Fibroblast of skin of right biceps (primary cell): Measurements from ENCODE around the gene CGREF1.
"Not testable (repeated sequence)": the region's sequence is repeated elsewhere in the genome, so short reads cannot be mapped to it uniquely, and the experiment has no call there.

Experiments used
- DNase-seq: peaks from one replicate; pipeline ENCODE4 v3.0.0-alpha.2; 2013

The CGREF1 gene

DNA sequence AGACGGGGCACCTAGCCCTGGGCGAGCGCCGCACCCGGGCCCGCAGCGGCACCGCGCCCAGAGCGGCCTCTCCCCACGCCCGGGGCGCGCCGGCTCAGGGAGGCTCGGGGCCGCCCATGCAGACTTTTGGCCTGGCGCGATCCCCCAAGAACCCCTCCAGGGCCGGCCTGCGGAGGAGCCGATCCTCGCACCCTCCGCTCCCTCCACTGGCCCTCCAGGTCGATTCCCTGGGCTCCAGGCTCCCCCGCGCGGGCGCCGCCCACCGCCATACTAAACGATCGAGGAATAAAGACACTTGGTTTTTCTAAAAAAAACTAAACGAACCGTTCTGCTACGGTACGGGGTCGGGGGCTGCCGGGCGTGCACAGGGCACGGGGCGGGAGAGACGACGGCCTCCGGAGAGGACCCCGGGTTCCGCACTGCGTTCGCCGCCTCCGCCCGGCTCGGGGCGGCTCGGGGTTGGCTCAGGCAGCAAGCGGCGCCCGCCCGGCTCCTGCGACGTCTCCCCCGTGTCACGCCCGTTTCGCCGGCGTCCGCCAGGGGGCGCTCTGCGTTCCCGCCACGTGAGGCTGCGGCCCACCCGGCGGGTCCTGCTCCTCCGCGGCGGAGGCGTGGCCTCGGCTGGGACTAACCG lies 32.7 kb downstream of the CGREF1 start:
- peak; percentile 91 for DNase-seq

DNA sequence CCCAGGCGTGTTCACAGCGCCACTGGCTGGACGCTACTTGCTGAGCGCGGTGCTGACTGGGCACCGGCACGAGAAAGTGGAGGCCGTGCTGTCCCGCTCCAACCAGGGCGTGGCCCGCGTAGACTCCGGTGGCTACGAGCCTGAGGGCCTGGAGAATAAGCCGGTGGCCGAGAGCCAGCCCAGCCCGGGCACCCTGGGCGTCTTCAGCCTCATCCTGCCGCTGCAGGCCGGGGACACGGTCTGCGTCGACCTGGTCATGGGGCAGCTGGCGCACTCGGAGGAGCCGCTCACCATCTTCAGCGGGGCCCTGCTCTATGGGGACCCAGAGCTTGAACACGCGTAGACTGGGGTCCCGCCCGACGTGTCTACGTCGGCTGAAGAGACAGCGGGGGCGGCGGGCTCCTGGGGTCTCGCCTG lies 33.2 kb downstream of the CGREF1 start:
- peak; percentile 65 for DNase-seq

DNA sequence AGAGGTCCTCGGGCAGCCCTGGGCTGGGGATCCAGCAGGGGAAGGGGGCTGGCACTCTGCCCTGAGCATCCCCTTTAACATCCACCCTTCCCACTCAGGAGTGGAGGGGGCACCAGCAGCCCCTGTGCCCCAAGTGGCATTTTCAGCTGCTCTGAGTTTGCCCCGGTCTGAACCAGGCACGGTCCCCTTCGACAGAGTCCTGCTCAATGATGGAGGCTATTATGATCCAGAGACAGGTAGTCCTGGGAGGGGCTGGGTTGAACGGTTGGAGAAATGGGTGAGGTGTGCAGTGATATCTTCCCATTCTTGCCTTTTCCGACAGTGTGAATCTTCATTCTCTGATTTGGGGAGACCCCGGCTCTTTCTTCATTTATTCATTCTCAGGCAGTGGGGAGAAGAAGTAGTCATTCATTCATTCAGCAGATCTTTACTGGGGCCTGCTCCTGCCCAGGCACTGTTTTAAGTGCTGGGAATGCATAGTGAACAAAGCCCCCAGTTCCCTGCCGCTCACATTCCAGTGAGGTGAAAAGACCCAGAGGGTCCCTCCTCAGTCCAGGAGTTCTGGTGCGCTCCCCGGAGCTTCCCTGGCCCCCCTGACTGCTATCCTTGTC lies 33.8 kb downstream of the CGREF1 start:
- DNase-seq: no peak

DNA sequence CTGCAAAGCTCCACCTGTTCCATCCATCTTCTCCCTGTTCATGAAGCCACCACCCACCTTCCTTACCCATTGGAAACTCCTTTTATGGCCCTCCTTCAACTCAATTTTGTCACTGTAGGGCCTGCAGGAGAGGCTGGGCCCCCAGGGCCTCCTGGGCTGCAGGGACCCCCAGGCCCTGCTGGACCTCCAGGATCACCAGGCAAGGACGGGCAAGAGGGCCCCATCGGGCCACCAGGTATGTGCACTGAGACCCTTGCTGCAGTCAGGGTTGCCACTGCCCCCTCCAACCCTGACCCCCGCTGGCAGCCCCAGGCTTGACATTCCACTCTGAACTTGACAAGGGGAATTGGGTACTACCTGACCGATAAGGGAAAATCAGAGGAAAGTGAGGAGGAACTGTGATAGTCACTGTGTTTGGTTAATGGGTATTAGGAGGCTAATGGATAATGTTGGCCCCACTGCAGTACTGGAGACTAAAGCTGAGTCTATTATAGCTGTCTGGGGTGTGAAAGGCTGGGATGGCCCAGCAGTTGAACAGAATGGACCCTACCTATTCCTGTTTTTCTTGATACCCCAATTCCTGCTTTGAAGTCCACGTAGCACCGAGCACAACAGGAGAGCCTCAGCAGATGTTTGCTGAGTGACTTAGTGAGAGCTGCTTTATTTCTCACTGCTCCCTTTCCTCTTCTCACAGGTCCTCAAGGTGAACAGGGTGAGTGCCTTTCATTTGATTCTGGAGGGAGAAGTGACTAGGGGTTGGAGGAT lies 34.4 kb downstream of the CGREF1 start:
- DNase-seq: no peak

DNA sequence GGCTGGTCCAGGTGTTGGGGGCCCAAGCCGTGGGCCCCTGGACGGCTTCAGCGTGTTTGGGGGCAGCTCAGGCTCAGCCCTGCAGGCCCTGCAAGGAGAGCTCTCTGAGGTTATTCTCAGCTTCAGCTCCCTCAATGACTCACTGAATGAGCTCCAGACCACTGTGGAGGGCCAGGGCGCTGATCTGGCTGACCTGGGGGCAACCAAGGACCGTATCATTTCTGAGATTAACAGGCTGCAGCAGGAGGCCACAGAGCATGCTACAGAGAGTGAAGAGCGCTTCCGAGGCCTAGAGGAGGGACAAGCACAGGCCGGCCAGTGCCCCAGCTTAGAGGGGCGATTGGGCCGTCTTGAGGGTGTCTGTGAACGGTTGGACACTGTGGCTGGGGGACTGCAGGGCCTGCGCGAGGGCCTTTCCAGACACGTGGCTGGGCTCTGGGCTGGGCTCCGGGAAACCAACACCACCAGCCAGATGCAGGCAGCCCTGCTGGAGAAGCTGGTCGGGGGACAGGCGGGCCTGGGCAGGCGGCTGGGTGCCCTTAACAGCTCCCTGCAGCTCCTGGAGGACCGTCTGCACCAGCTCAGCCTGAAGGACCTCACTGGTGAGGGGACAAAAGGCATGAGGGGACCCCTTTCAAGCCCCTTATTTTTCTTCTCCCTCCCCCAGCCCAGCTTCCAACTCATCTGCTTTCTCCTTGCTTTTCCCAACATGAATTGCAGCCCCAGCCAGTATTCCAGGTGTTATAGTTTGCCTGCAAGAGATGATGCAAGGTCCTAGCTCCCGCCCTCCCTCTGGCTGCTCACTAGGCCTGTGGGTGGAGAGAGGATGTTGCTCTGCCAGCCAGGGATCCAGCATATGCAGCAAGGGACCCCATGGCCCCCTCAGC lies 35.3 kb downstream of the CGREF1 start:
- no peak for DNase-seq

DNA sequence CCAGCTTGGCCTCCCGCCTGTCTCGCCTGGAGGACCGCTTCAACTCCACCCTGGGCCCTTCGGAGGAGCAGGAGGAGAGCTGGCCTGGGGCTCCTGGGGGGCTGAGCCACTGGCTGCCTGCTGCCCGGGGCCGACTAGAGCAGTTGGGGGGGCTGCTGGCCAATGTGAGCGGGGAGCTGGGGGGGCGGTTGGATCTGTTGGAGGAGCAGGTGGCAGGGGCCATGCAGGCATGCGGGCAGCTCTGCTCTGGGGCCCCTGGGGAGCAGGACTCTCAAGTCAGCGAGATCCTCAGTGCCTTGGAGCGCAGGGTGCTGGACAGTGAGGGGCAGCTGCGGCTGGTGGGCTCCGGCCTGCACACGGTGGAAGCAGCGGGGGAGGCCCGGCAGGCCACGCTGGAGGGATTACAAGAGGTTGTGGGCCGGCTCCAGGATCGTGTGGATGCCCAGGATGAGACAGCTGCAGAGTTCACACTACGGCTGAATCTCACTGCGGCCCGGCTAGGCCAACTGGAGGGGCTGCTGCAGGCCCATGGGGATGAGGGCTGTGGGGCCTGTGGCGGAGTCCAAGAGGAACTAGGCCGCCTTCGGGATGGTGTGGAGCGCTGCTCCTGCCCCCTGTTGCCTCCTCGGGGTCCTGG lies 36.0 kb downstream of the CGREF1 start:
- DNase-seq: no peak

DNA sequence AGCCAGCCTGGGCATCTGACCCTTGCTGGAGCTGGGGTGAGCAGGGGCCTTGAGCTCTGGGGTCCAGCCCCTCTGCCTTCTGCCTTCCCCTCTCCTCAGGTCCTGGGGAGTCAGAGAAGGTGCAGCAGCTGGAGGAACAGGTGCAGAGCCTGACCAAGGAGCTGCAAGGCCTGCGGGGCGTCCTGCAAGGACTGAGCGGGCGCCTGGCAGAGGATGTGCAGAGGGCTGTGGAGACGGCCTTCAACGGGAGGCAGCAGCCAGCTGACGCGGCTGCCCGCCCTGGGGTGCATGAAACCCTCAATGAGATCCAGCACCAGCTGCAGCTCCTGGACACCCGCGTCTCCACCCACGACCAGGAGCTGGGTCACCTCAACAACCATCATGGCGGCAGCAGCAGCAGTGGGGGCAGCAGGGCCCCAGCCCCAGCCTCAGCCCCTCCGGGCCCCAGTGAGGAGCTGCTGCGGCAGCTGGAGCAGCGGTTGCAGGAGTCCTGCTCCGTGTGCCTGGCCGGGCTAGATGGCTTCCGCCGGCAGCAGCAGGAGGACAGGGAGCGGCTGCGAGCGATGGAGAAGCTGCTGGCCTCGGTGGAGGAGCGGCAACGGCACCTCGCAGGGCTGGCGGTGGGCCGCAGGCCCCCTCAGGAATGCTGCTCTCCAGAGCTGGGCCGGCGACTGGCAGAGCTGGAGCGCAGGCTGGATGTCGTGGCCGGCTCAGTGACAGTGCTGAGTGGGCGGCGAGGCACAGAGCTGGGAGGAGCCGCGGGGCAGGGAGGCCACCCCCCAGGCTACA lies 36.8 kb downstream of the CGREF1 start:
- DNase-seq: no peak

DNA sequence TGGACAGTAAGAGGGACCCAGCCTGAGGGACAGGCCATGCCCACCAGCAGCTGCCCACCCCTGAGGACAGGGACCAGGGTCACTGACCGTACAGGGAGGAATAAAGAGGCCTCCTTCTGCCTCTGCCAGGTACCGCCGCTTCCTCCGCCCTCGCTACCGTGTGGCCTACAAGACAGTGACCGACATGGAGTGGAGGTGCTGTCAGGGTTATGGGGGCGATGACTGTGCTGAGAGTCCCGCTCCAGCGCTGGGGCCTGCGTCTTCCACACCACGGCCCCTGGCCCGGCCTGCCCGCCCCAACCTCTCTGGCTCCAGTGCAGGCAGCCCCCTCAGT lies 38.4 kb downstream of the CGREF1 start:
- no peak for DNase-seq

DNA sequence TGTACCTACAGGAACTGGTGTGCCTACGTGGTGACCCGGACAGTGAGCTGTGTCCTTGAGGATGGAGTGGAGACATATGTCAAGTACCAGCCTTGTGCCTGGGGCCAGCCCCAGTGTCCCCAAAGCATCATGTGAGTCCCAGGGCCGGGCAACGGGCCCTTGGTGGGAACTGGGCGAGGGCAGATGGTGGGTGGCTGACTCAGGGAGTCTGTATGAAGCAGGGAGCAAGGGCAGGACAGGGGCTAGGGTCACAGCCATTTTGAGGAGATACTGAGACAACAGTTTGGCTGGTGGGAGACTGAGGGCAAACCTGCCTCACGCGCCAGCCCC lies 38.8 kb downstream of the CGREF1 start:
- DNase-seq: no peak

DNA sequence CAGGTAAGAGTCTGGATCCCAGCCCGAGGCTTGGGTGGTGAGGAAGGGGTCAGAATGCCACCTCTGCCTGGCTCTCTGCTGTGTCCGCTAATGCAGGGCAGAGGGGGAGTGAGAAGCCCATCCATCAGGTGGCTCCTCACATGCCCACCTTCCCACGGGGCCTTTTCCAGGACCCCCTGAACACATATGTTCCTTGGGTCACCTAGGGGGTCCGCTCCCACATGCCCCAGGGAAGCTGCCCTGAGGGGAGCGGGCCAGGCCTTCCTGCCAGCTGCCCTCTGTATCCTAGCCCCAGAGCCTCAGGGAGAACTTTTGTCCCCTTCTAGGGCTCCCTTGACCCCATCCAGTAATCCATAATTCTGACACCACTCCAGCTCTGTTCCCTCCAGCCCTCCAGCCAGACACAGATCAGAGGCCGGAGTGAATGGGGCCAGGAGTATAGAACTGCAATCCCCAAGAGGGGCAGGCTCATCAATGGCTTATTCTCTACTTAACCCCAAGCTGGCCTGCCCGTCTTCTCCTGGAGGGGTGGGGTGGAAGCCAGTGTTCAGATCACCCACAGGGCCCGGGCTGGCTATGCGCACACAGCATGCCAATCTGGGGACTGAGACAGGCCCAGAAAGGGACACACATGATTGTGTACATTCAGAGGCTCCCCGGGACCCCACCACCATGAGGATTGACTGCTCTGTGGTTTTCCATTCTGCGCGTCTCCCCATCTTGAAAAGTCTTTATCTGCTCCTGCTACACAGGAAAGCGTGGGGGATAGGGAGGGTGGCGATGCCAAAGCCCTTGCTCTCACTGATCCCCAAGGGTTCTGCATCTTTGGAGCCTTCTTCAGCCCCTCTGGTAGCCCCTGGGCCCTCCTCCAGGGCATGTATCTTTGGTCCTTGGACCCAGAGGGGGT lies 39.4 kb downstream of the CGREF1 start:
- DNase-seq: no peak

DNA sequence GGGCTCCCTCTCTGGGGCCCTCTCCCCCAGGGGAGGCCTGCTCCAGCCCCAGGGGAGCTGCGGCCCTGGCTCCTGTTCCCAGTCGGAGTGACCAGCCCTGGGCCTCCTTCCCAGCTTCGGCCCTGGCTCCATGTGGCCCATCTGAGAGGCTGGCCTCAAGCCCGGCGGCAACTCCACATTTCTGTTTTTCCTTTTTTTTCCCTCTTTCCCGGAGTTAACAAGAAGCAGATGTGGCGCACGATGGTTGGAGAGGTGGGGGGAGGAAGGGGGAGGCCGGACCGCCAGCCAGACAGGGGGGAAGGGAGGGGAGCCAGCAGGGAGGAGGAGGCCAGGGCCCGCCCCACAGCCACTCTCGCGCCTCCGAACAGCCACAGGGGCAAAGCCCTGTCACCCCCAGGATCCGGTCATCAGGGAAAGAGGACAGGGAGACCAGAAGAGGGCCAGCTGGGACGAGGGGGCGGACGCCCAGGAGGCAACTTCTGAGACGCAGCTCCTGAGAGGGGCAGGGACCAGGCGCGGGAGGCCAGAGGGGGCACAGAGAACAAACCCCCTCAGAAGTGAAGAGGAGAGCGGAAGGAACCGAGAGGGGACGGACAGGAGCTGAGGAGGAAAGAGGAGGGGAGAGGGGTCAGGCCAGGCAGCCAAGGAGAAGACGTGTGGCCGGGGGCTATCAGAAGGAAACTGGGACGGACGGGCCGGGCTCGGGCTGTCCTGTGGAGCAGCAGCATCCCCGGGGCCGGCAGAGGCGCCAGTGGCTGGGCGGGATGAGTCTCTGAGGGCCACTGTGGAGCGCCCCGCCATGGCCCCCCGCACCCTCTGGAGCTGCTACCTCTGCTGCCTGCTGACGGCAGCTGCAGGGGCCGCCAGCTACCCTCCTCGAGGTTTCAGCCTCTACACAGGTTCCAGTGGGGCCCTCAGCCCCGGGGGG lies 40.4 kb downstream of the CGREF1 start, which contains the start of gene EMILIN1:
Gene EMILIN1 (plus strand): TSS at position 349 of the 928 bp plus-strand sequence. CDS start 451 bp downstream, at position 800.
- peak; percentile 97 for DNase-seq

DNA sequence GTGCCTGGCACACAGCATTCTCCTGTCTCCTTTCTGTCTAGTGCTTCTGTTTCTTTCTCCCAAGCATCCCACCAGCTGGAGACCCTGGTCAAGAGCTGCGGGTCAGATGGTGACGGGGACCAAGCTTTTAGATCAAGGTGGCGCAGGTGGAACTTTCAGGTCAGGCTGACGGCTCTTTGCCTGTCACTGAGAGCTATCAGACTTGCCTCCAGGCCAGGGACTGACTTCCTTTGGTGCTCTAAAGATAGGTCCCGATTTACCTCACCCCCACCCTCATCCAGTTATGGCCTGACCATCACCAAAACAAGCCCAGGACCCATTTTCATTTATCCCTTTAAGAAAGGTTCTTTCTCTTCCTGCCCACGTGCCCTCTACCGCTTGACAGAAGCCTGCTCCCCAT lies 41.7 kb downstream of the CGREF1 start:
- no peak for DNase-seq

DNA sequence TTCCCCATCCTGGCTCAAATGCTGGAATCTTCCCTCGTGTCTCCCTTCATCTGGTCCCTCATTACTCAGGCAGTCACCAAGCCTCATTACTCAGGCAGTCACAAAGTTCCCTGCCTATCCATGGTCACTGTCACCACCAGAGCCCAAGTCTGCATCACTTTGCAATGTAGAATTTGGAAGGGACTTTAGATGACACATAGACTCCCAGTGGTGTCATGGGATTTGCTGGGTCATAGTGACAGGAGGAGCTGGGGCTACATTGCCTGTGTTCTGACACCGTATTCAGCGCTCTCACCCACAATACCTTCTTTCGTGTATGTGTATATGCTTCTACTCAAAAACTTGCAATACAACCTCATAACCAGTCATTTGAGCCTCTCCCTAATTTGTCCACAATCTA lies 42.6 kb downstream of the CGREF1 start:
- DNase-seq: peak; percentile 15

DNA sequence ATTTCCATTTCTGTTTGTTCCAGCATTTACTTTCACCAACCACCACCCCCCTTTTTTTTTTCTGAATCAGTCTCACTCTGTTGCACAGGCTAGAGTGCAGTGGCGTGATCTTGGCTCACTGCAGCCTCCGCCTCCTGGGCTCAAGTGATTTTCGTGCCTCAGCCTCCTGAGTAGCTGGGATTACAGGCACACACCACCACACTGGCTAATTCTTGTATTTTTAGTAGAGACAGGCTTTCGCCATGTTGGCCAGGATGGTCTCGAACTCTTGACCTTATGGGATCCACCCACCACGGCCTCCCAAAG lies 43.4 kb downstream of the CGREF1 start:
- not testable (repeated sequence) for DNase-seq

DNA sequence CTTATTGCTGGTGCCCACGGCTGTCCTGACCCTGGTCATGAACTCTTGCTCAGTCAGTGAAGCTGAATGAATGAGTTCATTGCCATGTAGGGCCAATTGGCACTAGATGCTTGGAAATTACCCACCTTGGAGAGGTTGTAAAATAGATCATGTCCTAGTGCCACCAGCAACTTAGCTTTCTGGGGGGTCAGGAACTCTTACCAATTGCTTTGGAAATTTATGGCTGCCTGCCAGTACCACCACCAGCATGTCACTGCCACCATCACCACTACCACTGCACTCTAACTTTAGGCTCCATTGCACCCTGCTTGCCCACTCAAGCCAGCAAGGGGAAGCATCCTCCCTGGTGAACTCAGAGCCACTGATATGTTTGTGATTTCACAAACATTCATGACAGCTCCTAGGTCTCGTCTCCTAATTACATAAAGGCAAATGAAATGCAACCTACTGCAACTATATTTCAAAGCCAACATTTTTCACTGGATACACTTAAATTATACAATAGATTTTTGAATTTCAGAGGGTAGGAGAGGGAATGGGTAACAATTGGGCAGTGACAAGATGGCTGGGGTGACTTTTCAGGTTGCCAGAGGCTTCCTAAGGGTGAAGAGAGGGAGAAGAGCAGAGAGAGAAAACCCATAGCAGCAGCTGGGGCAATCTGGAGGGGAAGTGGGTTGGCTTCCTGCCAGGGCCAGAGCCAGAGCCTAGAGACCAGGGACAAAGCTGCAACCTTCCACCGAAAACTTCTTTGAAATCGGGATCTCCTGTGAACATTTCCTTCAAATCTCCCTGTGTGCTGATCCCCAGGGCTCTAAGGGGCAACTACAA lies 44.0 kb downstream of the CGREF1 start:
- peak; percentile 42 for DNase-seq

DNA sequence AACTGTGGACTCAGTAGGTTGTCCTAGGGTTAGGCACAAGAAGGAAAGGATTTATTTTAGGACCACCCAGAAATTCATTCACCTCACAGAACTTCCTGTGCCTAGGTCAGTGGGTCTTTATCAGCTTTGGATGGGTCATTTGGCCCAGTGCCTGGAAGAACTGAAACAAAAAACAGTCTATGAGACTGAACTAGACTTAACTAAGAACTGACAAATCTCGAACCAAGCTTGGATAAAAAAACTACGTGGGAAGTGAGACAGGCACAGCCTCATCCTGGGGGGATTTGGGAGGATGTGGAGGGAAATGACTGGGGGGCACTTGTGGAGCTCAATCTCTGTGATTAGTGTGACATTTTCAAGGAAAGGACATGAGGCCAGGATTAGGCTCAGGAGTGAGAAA lies 45.1 kb downstream of the CGREF1 start:
- DNase-seq: no peak

DNA sequence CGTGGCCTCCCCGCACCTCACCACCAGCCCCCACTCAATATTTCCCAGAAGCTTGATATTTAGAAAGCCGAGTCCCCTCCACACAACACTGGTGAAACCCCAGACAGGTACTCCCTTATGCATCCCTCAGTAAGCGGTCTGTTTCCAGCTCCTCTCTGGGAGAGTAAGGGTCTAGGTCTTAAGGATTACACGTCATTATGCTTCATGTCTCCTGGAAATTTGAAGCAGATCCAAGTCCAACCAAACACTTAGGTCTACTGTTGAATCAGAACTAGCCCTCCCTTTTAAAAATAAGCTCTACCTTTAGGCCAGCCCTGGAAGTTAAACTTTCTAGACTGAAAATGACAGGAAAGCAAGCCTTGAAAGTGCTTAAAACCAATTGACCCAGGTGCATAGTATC lies 46.0 kb downstream of the CGREF1 start:
- peak; percentile 80 for DNase-seq

DNA sequence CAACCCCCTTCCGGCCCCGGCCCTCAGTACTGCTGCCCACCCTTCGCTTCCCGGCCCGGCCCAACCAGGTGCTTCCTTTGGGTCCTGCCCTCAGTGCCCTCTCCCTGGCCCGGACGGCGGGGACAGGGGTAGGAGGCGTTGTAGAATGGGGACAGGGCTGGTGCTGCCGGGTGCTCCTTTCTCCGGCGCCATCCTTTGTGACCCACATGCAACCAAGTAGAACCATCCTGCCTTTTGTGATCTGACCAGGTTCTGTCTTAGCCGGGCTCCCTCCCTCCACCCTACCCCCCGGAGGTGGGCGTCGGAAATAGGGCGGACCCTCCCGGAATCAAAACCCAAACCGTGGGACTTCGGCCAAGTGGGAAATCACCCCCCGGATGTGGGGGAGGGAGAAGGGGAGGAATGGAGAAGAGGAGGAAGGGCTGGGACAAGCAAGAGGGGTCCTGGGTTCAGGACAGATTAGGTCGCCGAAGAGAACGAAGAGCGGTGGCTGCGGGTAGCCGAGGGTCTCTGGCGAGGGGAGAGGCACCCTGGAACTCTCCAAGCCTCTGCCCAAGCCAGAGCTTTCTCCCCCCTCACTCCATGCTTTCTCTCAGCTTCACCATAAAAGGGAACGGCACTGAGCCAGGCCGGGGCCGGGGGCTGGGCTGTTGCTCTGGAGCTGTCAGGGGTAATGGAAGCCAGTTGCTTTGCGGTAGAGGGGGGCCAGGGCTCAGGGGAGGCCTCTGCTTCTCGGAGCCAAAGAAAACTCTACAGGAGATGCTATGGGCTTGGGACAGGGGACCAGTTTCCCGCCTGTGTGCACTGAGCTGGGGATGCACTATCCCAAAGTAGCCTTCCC lies 46.7 kb downstream of the CGREF1 start:
- peak; percentile 90 for DNase-seq
